Colonic mucosa (tissue), 4 donors: Measurements from ENCODE around the gene SEH1L. TPM values are rescaled to one million over a fixed set of nuclear protein-coding genes. Genes with fewer than 3 reads are reported as not detected.

Source experiments
- DNase-seq: peaks from one replicate; pipeline ENCODE4 v3.0.0-alpha.2; 2020
- H3K27ac ChIP-seq: fragments of 200-600 bp; one replicate; pipeline ENCODE4 v1.8.0; 2021
- H3K27me3 ChIP-seq: fragments of 200-600 bp; one replicate; pipeline ENCODE4 v1.8.0; 2021
- H3K36me3 ChIP-seq: fragments of 200-600 bp; one replicate; pipeline ENCODE4 v1.8.0; 2021
- H3K4me1 ChIP-seq: fragments of 200-600 bp; one replicate; pipeline ENCODE4 v1.8.0; 2021; ENCODE audit warnings: mild to moderate bottlenecking
- H3K4me3 ChIP-seq: fragments of 200-600 bp; one replicate; pipeline ENCODE4 v1.8.0; 2021
- H3K9ac ChIP-seq, 2 donors: one replicate each; pipeline ENCODE4 v1.7.0; 2013; ENCODE audit warnings: control low read depth in 2 of 2, low read depth in 2 of 2, low read length in 2 of 2
- H3K9me3 ChIP-seq: fragments of 200-600 bp; one replicate; pipeline ENCODE4 v1.8.0; 2021
- intact Hi-C: fragments of 100-400 bp; cut with DNase I; formaldehyde crosslinking; loops from one replicate; pipeline ENCODE4 v1.14.1; 2022
- total RNA-seq, 2 donors: library from RNA; stranded (reverse); fragmentation: NEBNext Ultra II Directional in 1 of 2; extraction: Animal tissue kit (Norgen Biotek cat#: 25700) in 1 of 2; gene quantifications; one replicate each; pipeline ENCODE4 v1.2.1, GENCODE V29; 2021
- TF ChIP-seq, protein P1 (sequence below): fragments of 200-600 bp; IDR thresholded peaks from one replicate; pipeline ENCODE4 v1.8.0; 2022; ENCODE audit warnings: antibody characterized with exemption, mild to moderate bottlenecking
- donor health status: healthy.
- donor health status: DM: no; HTN: no; CAD: no.
- donor health status: DM: no; HTN: no; CAD: no.

The SEH1L gene
- total RNA-seq, 2 donors from 2014 or later: 35.1 to 55.6 TPM

DNA sequence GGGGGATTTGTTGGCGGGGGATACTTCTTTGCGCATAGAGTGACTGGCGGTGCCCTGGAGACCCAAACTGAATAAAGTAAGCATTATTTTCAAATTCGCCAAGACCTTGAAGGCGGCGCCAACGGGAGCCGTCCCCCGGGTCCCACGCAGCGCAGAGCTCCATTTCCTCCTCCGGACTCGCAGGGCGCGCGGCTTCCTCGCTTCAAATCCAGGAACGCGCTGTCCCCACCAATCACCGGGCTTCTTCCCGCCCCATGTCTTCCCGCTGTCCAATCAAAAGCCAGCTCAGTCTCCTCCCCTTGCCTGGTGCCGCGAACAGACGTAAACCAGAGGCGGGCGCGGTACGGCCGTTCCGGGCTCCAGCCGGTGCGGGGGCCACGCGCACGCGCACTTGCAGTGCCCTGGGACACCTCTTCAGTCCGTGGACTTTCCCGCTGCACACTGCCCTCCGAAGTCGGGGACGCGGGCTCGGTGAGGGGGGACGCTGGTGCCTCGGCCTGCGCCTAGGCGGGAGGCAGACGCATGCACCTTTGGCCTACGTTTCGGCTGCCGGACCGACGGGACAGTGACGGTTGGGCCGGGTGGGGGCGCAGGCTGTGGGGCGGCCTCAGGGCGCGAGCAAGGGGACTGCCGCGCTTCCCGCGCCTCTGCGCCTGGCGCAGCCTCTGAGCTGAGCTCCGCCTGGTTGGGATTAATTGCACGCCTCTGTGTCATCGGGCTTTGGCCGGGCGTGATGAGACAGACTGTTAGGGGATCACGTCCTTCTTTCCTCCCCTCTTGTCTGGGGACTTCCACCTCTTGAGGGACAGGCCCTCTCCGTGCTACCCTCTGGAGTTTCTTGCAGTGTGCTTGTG is 43.4 kb downstream of the SEH1L start, which contains the start of gene CEP192:
TSS of gene CEP192 (plus strand) at position 396 of the 854 bp plus-strand sequence. CDS start 8,063 bp downstream, outside the sequence.
- Histone ChIP-seq H3K4me3 (peak within 1 kb of the TSS; percentile 97), H3K4me1 (peaks cover 4% of the 10 kb centered on the region), H3K27me3 (no peaks in the 10 kb centered on the region), H3K9me3 (no peaks in the 10 kb centered on the region), H3K9ac (peak within 1 kb of the TSS; percentile 72 to 96), H3K36me3 (no peaks in the 10 kb centered on the region), H3K27ac (peak within 1 kb of the TSS; percentile 98)
- TF ChIP-seq, protein P1, sequence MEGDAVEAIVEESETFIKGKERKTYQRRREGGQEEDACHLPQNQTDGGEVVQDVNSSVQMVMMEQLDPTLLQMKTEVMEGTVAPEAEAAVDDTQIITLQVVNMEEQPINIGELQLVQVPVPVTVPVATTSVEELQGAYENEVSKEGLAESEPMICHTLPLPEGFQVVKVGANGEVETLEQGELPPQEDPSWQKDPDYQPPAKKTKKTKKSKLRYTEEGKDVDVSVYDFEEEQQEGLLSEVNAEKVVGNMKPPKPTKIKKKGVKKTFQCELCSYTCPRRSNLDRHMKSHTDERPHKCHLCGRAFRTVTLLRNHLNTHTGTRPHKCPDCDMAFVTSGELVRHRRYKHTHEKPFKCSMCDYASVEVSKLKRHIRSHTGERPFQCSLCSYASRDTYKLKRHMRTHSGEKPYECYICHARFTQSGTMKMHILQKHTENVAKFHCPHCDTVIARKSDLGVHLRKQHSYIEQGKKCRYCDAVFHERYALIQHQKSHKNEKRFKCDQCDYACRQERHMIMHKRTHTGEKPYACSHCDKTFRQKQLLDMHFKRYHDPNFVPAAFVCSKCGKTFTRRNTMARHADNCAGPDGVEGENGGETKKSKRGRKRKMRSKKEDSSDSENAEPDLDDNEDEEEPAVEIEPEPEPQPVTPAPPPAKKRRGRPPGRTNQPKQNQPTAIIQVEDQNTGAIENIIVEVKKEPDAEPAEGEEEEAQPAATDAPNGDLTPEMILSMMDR: no peak
- intact Hi-C loops: no loop called here
- peak; percentile 98 for DNase-seq

DNA sequence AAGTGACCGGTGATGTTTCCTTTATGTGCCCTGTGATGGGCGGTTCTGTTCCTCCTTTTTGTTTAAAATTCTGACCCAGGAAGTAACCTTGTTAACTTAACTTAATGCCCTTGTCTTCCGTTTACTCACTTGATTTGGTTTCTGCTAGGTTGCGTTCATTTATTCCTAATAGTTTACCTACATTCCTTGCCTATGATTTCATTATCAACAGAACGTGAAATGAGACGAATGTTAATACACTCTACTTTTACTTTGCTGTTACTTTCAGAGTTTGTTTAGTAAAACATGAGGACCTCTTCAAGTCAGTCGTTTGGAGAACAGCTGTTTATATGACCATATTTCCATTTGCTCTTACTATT is 44.0 kb downstream of the SEH1L start:
- no peaks in the 10 kb centered on the region for H3K27me3 ChIP-seq
- peak overlapping the region; percentile 72 to 96 for H3K9ac ChIP-seq
- no peaks in the 10 kb centered on the region for H3K36me3 ChIP-seq
- TF ChIP-seq, protein P1: no peak
- intact Hi-C loops: no loop called here
- peak overlapping the region; percentile 98 for H3K27ac ChIP-seq
- peak overlapping the region; percentile 97 for H3K4me3 ChIP-seq
- no peaks in the 10 kb centered on the region for H3K9me3 ChIP-seq
- no peak for DNase-seq
- peaks cover 4% of the 10 kb centered on the region for H3K4me1 ChIP-seq

DNA sequence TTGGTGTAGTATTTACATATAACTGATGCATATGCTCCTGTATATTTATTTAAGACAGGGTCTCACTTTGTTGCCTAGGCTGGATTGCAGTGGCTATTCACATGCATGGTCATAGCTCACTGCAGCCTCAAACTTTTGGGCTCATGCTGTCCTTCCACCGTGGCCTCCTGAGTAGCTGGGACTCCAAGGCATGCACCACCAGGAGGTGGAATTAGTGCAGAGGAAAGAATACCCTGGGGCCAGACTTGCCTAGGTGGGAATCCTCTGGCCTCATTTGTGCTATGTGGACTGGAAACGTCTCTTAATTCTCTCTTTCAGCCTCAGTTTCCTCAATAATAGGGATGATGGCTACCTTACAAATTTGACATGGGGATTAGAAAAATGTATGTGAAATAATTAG is 45.6 kb downstream of the SEH1L start:
- H3K9ac ChIP-seq: no peak overlapping the region
- peaks cover 4% of the 10 kb centered on the region for H3K4me1 ChIP-seq
- TF ChIP-seq, protein P1: no peak
- no peak overlapping the region for H3K4me3 ChIP-seq
- H3K27me3 ChIP-seq: no peaks in the 10 kb centered on the region
- no peak for DNase-seq
- intact Hi-C loops: no loop called here
- no peaks in the 10 kb centered on the region for H3K36me3 ChIP-seq
- H3K27ac ChIP-seq: no peak overlapping the region
- no peaks in the 10 kb centered on the region for H3K9me3 ChIP-seq

DNA sequence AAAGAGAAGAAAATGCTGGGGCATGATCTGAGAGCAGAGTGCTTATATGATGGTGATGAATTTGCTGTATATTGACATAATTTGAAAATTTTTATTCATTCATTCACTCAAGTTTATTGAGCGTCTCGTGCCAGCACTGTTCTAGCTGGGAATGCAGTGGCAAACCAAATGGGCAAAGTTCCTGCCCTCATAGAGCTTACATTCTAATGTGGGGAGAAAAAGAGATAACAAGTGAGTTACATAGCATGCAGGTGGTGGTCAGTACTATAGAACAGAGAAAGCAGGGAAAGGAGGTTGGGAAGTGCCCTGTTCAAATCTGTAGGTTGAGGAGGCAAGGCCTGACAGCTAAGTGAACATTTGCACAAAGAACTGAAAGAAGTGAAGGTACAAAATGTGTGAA is 47.6 kb downstream of the SEH1L start:
- intact Hi-C loops: no loop called here
- H3K9me3 ChIP-seq: no peaks in the 10 kb centered on the region
- H3K36me3 ChIP-seq: no peaks in the 10 kb centered on the region
- peaks cover 4% of the 10 kb centered on the region for H3K4me1 ChIP-seq
- H3K27me3 ChIP-seq: no peaks in the 10 kb centered on the region
- TF ChIP-seq, protein P1: no peak
- no peak overlapping the region for H3K27ac ChIP-seq
- no peak for DNase-seq
- no peak overlapping the region for H3K4me3 ChIP-seq
- no peak overlapping the region for H3K9ac ChIP-seq

- Histone ChIP-seq H3K9me3 (no peaks in the 10 kb centered on the region), H3K9ac (no peak overlapping the region), H3K4me1 (peaks cover 4% of the 10 kb centered on the region), H3K27me3 (no peaks in the 10 kb centered on the region), H3K36me3 (no peaks in the 10 kb centered on the region), H3K27ac (no peak overlapping the region), H3K4me3 (no peak overlapping the region)
- intact Hi-C loops: no loop called here
- DNase-seq: no peak
- TF ChIP-seq, protein P1: no peak
These were observed 48.2 kb downstream of the SEH1L start for GRCh38 chr18:12995952-12996477.
